Hepatocyte (in vitro differentiated cells): Measurements from ENCODE around the gene ALG14. TPM values are rescaled to one million over a fixed set of nuclear protein-coding genes. Genes with fewer than 3 reads are reported as not detected.
A peak's percentile ranks its signal among the peaks of the same experiment; 100 is the strongest.

Experiments
- DNase-seq: peaks from one replicate; pipeline ENCODE4 v3.0.0-alpha.2; 2016; ENCODE audit warnings: low spot score
- H2AFZ ChIP-seq: fragments of 200-600 bp; sonication (generic); 2 replicates; pipeline ENCODE4 v1.6.0; 2016; ENCODE audit warnings: antibody characterized with exemption, mild to moderate bottlenecking
- H3K27ac ChIP-seq: fragments of 200-600 bp; sonication (generic); 2 replicates; pipeline ENCODE4 v1.5.1; 2016; ENCODE audit warnings: mild to moderate bottlenecking
- H3K27me3 ChIP-seq: fragments of 200-600 bp; sonication (generic); 2 replicates; pipeline ENCODE4 v1.6.1; 2016
- H3K36me3 ChIP-seq: fragments of 200-600 bp; sonication (generic); replicated peaks from 2 replicates; pipeline ENCODE4 v1.5.1; 2016; ENCODE audit warnings: low read depth; ENCODE audit not compliant: insufficient read depth
- H3K4me1 ChIP-seq: fragments of 200-600 bp; sonication (generic); 2 replicates; pipeline ENCODE4 v1.5.1; 2016; ENCODE audit warnings: mild to moderate bottlenecking, moderate library complexity; ENCODE audit not compliant: insufficient read depth
- H3K4me2 ChIP-seq: fragments of 200-600 bp; sonication (generic); 2 replicates; pipeline ENCODE4 v1.6.0; 2016
- H3K4me3 ChIP-seq: fragments of 200-600 bp; sonication (generic); 2 replicates; pipeline ENCODE4 v1.5.1; 2016; ENCODE audit warnings: mild to moderate bottlenecking
- H3K79me2 ChIP-seq: fragments of 200-600 bp; sonication (generic); 2 replicates; pipeline ENCODE4 v1.6.0; 2017; ENCODE audit warnings: mild to moderate bottlenecking
- H3K9me2 ChIP-seq: fragments of 200-600 bp; sonication (generic); replicated peaks from 2 replicates; pipeline ENCODE4 v1.6.0; 2017; ENCODE audit warnings: mild to moderate bottlenecking; ENCODE audit not compliant: insufficient read depth
- H3K9me3 ChIP-seq: fragments of 200-600 bp; sonication (generic); 2 replicates; pipeline ENCODE4 v1.5.1; 2016; ENCODE audit warnings: low read depth, mild to moderate bottlenecking
- H4K20me1 ChIP-seq: fragments of 200-600 bp; sonication (generic); 2 replicates; pipeline ENCODE4 v1.6.0; 2016; ENCODE audit warnings: mild to moderate bottlenecking; ENCODE audit not compliant: insufficient read depth, poor library complexity, severe bottlenecking
- EZH2 ChIP-seq: fragments of 200-600 bp; sonication (generic); IDR thresholded peaks from 2 replicates; pipeline ENCODE4 v1.6.1; 2016; ENCODE audit warnings: antibody characterized with exemption, mild to moderate bottlenecking, borderline replicate concordance
- EZH2phosphoT487 ChIP-seq: fragments of 200-600 bp; sonication (generic); IDR thresholded peaks from one replicate; pipeline ENCODE4 v1.6.1; 2018; ENCODE audit warnings: antibody characterized with exemption, mild to moderate bottlenecking, low read depth, moderate library complexity; ENCODE audit not compliant: unreplicated experiment, severe bottlenecking
- WGBS: methylation state at CpG from one replicate; pipeline ENCODE4 v1.1.6; 2016; ENCODE audit warnings: low lambda C conversion rate; ENCODE audit errors: missing lambda C conversion rate; 5-methylcytosine and 5-hydroxymethylcytosine counted together
- polyA plus RNA-seq: library from polyadenylated mRNA; unstranded; fragments of >200 nt; fragmentation: Nextera tagmentation; extraction: Ambion mirVana; gene quantifications from 2 replicates; pipeline ENCODE4 v1.2.1, GENCODE V29; 2016
- total RNA-seq: library from RNA; depleted of rRNA; stranded (reverse); fragments of >200 nt; gene quantifications from 2 replicates; pipeline ENCODE4 v1.2.3, GENCODE V29; 2014
- TF ChIP-seq, protein P1 (sequence below): fragments of 200-600 bp; sonication (generic); IDR thresholded peaks from 2 replicates; pipeline ENCODE4 v1.5.1; 2016; ENCODE audit warnings: antibody characterized with exemption, mild to moderate bottlenecking; ENCODE audit not compliant: poor library complexity

ALG14 gene
- total and polyA plus RNA-seq, 2 experiments from 2014 or later, result 2.5 to 22.5 TPM

DNA sequence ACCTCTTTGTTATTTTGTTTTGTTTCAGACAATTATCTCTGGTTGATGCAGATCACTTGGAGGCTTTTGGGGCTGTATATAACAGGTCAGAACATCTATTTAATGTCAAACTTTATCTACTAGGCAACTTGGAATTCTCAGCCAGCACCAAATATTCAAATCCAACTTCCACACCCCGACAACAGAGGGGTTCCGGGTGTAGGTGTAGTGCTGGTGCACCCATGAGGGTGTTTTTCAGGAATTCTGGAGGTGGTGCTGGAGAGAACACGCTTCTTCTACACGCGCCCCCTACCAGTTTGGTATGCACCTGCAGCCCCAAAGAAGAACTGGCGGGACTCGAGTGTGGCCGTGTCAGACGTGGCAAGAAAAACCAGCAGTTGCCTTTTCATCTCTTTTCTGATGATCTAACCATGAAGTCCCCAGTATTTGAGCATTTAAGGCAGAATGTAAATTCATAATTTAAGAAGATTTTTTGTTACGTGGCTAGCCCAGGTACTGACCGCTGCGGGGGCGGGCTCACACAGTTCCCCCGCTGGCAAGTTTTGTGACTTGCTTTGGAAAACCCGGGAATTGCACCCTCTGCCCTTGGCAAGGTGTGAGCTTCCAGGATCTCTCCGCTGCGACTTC is 43.9 kb upstream of the ALG14 start:
- TF ChIP-seq, protein P1, sequence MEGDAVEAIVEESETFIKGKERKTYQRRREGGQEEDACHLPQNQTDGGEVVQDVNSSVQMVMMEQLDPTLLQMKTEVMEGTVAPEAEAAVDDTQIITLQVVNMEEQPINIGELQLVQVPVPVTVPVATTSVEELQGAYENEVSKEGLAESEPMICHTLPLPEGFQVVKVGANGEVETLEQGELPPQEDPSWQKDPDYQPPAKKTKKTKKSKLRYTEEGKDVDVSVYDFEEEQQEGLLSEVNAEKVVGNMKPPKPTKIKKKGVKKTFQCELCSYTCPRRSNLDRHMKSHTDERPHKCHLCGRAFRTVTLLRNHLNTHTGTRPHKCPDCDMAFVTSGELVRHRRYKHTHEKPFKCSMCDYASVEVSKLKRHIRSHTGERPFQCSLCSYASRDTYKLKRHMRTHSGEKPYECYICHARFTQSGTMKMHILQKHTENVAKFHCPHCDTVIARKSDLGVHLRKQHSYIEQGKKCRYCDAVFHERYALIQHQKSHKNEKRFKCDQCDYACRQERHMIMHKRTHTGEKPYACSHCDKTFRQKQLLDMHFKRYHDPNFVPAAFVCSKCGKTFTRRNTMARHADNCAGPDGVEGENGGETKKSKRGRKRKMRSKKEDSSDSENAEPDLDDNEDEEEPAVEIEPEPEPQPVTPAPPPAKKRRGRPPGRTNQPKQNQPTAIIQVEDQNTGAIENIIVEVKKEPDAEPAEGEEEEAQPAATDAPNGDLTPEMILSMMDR, result peak; percentile 59
- TF ChIP-seq EZH2phosphoT487, result no peak
- no peaks in the 10 kb centered on the region for H3K27me3 ChIP-seq
- 2% methylated on average over 17 of the region's 17 CpGs for WGBS

DNA sequence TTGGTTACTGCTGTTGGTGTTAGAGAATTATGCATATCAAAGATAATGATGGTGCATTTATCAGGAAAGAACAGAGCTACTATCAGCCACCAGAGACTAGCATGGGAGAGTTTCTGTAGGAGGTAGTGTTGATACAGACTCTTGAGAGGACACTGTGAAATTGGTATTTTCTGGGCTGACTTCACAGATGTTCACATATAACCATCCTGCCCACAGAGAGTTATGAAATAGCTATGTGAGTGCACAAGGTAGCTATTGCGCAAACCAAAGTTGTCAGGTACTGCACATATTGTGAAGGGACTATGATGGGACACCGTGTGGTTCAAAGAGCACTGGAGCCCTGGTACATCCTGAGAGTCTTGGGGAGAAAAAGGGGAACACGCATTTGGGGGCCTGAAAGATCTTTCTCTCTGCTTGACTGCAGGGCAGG is 43.0 kb upstream of the ALG14 start:
- 84% methylated on average over 3 of the region's 3 CpGs for WGBS
- Histone ChIP-seq H3K36me3 (no peaks in the 10 kb centered on the region), H3K27ac (no peak overlapping the region), H2AFZ (no peak overlapping the region), H3K27me3 (no peaks in the 10 kb centered on the region), H3K9me3 (no peaks in the 10 kb centered on the region), H3K4me3 (no peak overlapping the region), H3K9me2 (no peaks in the 10 kb centered on the region), H3K79me2 (peaks cover 20% of the 10 kb centered on the region), H4K20me1 (no peaks in the 10 kb centered on the region), H3K4me2 (no peak overlapping the region), H3K4me1 (peaks cover 4% of the 10 kb centered on the region)
- TF ChIP-seq EZH2phosphoT487, result no peak
- TF ChIP-seq EZH2, result no peak
- TF ChIP-seq, protein P1, result no peak
- peak; percentile 55 for DNase-seq

More for the DNA sequence above, 43.9 kb upstream of the ALG14 start:
- DNase-seq, result peak; percentile 86
- peak overlapping the region; percentile 96 for H2AFZ ChIP-seq
- H3K79me2 ChIP-seq, result peaks cover 20% of the 10 kb centered on the region
- peaks cover 4% of the 10 kb centered on the region for H3K4me1 ChIP-seq
- peak overlapping the region; percentile 85 for H3K27ac ChIP-seq
- H3K9me2 ChIP-seq, result no peaks in the 10 kb centered on the region
- H3K36me3 ChIP-seq, result no peaks in the 10 kb centered on the region
- peak overlapping the region; percentile 80 for H3K4me3 ChIP-seq
- no peaks in the 10 kb centered on the region for H4K20me1 ChIP-seq
- H3K9me3 ChIP-seq, result no peaks in the 10 kb centered on the region
- peak overlapping the region; percentile 91 for H3K4me2 ChIP-seq

DNA sequence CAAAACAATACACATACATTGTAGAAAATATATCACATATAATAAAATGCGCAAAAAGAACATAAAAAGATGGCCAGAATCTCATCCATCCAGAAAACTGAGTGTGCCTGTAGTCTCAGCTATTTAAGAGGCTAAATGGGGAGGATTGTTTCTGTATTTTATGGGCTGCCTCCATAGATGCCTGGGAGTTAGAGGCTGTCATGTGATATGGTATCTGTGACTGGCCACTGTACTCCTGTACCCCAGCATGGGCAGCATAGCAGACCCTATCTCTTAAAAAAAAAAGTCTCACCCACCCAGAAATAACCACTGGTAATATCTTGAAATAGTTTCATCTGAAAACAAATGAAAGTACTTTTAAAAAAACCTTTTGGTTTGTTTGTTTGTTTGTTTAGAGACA is 40.9 kb upstream of the ALG14 start:
- H3K27me3 ChIP-seq, result no peaks in the 10 kb centered on the region

DNA sequence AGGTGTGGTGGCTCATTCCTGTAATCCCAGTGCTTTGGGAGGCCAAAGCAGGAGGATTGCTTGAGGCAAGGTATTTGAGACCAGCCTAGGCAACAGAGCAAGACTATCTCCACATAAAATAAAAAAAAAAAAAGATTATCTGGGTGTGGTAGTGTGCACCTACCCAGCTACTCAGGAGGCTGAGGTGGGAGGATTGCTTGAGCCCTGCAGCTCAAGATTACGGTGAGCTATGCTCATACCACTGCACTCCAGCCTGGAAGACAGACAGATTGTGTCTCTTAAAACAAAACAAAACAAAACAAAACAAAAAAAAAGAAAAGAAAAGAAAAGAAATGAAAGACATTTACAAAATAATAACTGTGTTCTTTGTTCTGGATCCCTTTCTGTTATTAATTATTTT is 38.3 kb upstream of the ALG14 start:
- Histone ChIP-seq H3K79me2 (no peaks in the 10 kb centered on the region), H3K9me2 (peaks cover 4% of the 10 kb centered on the region), H3K4me3 (no peak overlapping the region), H3K27ac (no peak overlapping the region), H3K9me3 (no peaks in the 10 kb centered on the region), H3K36me3 (no peaks in the 10 kb centered on the region), H3K4me1 (no peaks in the 10 kb centered on the region), H4K20me1 (no peaks in the 10 kb centered on the region), H3K27me3 (no peaks in the 10 kb centered on the region), H3K4me2 (no peak overlapping the region), H2AFZ (no peak overlapping the region)
- WGBS, result 74% methylated on average over 1 of the region's 1 CpG
- DNase-seq, result no peak
- TF ChIP-seq EZH2phosphoT487 (no peak), EZH2 (no peak)
- TF ChIP-seq, protein P1, result no peak

More for the DNA sequence above, 40.9 kb upstream of the ALG14 start:
- H3K4me3 ChIP-seq, result no peak overlapping the region
- 91% methylated on average over 1 of the region's 1 CpG for WGBS
- no peak overlapping the region for H3K27ac ChIP-seq
- no peak overlapping the region for H2AFZ ChIP-seq
- no peaks in the 10 kb centered on the region for H3K4me1 ChIP-seq
- no peak overlapping the region for H3K4me2 ChIP-seq
- TF ChIP-seq EZH2, result no peak
- no peaks in the 10 kb centered on the region for H3K36me3 ChIP-seq
- no peaks in the 10 kb centered on the region for H3K9me2 ChIP-seq
- H3K79me2 ChIP-seq, result peaks cover 9% of the 10 kb centered on the region
- no peaks in the 10 kb centered on the region for H3K9me3 ChIP-seq
- H4K20me1 ChIP-seq, result no peaks in the 10 kb centered on the region
- DNase-seq, result no peak
